ENCODE measurements around the gene CDK3.
A peak's percentile ranks its signal among the peaks of the same experiment; 100 is the strongest.

Gene CDK3

GRCh38 chr17:75987041-75987440 is 13.6 kb upstream of the CDK3 start:
- DNase-seq (ENCODE audit: extremely low read depth in 1 of 2, low read depth in 1 of 2), result no peak

DNA sequence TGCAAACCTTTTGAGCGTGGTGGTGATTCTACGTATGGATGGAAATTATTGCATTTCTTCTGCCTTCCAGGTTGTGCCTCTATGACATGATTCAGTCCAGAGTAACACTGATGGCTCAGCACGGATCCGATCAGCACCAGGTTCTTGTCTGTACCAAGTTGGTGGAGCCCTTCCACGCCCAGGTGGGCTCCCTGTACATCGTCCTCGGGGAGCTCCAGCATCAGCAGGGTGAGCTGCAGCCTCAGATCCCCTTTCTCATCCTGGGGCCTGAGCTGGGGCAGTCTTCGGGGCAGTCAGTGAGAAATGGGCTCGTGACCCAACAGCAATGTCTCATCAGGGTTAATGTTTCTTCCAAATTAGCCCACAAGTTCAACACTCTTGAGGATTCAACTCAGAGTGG is 9.3 kb upstream of the CDK3 start:
- no peak for DNase-seq (ENCODE audit: extremely low read depth in 1 of 2, low read depth in 1 of 2)

DNA sequence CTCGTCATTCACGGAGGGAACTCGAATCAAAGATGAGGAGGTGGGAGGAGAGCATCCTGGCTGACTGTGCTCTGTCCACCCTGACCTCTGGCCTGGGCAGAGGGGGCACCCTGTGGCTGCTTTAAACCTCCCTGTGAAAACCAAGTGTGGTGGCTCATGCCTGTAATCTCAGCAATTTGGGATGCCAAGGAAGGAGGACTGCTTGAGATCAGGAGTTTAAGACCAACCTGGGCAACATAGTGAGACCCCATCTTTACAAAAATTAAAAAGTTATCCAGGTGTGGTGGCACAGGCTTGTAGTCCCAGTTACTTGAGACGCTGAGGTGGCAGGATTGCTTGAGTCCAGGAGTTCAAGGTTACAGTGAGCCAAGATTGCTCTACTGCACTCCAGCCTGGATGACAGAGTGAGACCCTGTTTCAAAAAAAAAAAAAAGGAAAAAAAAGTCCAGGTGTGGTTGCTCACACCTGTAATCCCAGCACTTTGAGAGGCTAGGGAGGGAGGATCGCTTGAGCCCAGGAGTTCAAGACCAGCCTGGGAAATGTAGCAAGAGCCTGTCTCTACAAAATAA is 5.8 kb upstream of the CDK3 start:
- DNase-seq (ENCODE audit: extremely low read depth in 1 of 2, low read depth in 1 of 2), result no peak

DNA sequence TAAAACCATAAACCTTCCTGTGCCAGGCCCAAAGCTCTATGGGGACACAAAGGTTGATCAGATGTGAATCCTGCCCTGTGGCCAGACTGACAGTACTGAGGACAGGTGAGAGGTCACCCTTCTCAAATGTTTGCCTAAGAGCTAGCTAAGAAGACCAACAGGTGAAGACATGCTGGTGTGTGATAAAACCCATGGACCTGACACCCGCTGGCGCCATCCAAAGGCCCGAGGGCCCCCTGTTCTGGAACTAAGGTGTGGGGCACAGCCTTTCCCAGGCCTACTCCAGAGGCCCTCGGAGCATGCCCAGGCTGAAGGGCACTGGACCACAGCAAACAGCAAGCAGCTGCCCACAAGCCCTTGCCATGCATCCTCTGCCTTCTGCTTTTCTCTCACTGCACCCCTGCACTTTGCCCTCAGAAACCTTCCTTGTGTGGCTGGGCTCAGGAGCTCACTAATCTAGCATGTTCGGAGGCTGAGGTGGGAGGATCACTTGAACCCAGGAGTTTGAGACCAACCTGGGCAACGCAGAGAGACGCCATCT is 5.2 kb upstream of the CDK3 start:
- DNase-seq (ENCODE audit: extremely low read depth in 1 of 2, low read depth in 1 of 2), result no peak

DNA sequence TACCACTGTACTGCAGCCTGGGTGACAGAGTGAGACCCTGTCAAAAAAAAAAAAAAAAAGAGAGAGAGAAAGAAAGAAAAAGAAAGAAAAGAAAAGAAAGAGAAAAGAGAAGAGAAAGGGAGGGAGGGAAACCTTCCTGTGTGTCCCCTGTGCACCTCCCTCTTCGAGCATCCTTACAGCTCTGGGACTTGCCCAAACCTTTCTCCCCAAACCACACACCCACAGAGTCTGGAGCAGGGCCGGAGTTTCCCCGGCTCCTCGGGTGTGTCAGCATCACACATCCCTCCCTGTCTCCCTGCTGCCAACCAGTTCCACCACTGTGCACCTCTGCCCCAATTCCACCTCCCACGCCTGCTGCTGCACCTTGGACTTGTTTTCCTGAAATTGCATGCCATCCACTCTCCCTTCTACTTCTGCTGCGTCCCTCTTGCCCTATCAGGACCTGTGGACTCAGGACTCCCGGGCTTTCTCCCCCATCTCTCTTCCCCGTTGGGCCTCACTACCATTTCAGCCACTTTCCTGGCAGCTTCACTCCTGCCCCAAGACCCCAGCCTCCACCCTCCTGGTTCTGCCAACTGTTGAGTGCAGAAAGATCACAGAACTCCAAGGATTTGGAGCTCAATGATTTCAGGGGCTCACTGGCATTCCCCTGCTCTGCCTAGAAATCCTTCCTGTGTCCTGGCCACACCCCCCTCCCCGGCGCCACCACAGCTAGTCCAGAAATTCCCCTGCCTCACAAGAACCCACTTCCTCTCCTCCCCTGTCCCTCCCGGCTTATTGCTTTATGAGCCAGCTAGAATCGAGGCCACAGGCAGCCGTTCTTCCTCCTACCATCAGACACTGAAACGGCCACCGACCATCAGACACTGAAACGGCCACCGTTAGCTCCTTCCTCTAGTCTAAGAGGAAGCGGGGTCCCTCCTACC is 3.7 kb upstream of the CDK3 start:
- DNase-seq (ENCODE audit: extremely low read depth in 1 of 2, low read depth in 1 of 2), result no peak

DNA sequence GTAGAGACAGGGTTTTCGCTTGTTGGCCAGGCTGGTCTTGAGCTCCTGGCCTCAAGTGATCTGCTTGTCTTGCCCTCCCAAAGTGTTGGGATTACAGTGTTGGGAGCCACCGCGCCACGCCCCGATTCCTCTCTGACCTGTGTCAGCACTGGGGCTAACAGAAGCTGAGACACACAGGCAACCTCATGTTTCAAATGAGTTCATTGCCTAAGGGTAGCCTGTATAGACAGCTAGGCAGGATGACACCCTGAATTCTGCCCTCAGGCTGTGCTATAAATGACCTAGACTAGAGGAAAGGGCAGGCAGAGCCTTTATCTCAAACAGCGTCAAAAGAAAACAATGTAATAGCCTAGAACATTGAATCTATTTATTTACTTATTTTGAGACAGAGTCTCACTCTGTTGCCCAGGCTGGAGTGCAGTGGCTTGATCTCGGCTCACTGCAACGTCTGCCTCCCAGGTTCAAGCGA is 2.3 kb upstream of the CDK3 start:
- DNase-seq (ENCODE audit: extremely low read depth in 1 of 2, low read depth in 1 of 2), result no peak

GRCh38 chr17:76000016-76000754 is 470 bp upstream of the CDK3 start:
- peak in 1 of 2 donors; percentile 47 for DNase-seq (ENCODE audit: extremely low read depth in 1 of 2, low read depth in 1 of 2)

- DNase-seq (ENCODE audit: extremely low read depth in 1 of 2, low read depth in 1 of 2), result no peak
These were observed 1.4 kb downstream of the CDK3 start for GRCh38 chr17:76002100-76002499.

- DNase-seq (ENCODE audit: extremely low read depth in 1 of 2, low read depth in 1 of 2), result no peak
These were observed 3.3 kb downstream of the CDK3 start for GRCh38 chr17:76003915-76004314.

DNA sequence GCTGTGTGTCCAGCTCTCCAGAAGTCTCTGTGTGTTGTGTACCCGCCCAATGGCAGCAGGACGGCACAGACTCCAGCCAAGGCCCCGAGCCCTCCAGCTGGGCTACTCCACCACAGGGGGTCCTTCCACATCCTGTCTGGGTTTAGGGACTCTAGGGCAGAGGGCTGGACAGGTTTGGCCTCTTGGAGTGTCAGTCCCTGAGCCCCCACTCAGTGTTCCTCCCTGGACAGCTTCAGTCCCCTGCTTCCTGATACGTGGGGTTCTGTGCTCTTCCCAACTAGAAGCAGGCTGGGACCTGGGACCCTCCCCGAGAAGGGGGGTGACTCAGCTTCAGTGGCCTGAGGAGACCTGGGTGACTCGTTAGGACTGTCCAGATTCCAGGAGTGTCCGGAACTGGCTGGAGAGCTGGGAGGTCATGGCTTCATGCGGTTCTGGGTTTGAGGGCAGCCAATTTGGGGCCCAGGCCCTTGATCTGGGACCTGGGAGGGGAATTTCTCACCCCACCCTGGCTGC is 4.2 kb downstream of the CDK3 start:
- DNase-seq (ENCODE audit: extremely low read depth in 1 of 2, low read depth in 1 of 2), result no peak

DNA sequence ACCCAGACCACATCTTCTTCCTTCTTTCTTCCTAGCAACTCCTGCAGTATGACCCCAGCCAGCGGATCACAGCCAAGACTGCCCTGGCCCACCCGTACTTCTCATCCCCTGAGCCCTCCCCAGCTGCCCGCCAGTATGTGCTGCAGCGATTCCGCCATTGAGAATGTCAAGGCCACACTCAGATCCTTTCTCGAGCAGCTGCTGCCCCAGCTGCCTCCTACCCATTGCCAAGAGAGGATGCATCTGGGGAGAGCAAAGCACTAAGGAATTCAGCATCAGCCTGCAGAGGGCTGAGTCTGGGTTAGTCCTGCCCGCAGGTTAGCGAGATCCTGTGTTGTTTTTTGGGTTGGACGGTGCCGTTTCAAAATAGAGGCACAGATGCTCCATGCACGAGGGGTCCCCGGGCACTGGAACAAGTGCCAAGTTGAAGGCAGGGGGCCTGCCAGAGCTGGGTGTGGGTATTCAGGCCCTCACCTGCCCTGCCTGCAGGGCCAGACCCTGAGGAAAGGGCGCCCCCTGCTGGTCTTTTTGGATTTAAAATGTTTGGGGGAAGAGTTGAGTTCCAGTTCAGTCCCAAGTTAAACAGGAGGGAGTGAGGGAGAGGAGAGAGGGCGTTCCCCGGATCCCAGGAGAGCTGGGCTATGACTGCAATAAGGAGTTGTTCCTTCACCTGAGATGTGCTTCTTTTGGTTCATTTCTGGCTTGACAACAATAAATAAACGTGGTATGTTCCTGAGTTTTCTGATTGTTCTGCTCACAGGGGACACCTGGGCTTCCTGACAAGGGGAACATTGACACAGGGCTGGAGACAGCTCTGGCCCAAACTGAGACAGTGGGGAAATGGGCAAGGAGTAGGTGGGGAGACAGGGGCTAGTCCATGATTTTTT is 4.9 kb downstream of the CDK3 start:
- peak; percentile 44 to 79 for DNase-seq (ENCODE audit: extremely low read depth in 1 of 2, low read depth in 1 of 2)

DNA sequence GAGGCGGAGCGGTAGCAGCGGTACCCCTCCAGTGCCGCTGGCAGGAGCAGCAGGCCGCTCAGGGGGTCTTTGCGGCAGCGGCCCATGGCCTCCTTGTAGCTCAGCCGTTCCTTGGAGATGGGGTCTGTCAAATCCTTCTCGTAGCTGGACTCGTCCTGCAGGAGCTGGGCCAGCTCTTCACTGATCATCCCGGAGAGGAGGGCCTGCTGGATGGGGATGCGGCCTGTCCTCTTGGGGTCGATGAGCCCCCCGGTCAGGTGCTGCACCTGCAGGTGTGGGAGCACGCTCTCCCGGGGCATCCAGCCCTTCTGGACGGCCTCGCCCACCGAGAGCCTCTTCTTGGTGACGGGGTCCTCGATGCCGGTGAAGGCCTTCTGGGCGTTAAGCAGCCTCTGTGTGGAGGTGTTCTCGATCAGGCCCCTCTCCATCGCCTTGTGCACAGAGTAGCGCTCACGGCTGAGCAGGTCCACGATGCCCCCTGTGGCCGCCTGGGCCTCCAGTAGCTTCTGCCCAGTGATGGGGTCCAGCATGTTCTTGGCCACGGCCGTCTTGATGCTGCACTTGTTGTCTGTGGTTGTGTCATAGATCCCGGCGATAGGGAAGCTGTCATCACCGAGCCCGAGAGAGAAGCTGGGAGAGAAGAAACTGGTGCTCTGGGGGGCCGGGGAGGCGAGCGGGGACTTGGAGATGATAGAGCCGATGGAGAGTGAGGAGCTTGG is 6.6 kb downstream of the CDK3 start:
- no peak for DNase-seq (ENCODE audit: extremely low read depth in 1 of 2, low read depth in 1 of 2)

- no peak for DNase-seq (ENCODE audit: extremely low read depth in 1 of 2, low read depth in 1 of 2)
These were observed 7.2 kb downstream of the CDK3 start for GRCh38 chr17:76007850-76008165.

GRCh38 chr17:76008208-76008607 is 7.6 kb downstream of the CDK3 start:
- DNase-seq (ENCODE audit: extremely low read depth in 1 of 2, low read depth in 1 of 2), result no peak

GRCh38 chr17:76008630-76009425 is 8.2 kb downstream of the CDK3 start:
- DNase-seq (ENCODE audit: extremely low read depth in 1 of 2, low read depth in 1 of 2), result no peak

- DNase-seq (ENCODE audit: extremely low read depth in 1 of 2, low read depth in 1 of 2), result no peak
These were observed 8.8 kb downstream of the CDK3 start for GRCh38 chr17:76009447-76009846.

- DNase-seq (ENCODE audit: extremely low read depth in 1 of 2, low read depth in 1 of 2), result no peak
These were observed 9.5 kb downstream of the CDK3 start for GRCh38 chr17:76009969-76010661.

GRCh38 chr17:76011951-76012350 is 11.3 kb downstream of the CDK3 start:
- DNase-seq (ENCODE audit: extremely low read depth in 1 of 2, low read depth in 1 of 2), result no peak

Measured in activated CD8-positive, alpha-beta memory T cell treated with anti-CD3 and anti-CD28 coated beads for 1 hour (primary cell).